ENCODE measurements around the gene USP20.

Gene USP20

DNA sequence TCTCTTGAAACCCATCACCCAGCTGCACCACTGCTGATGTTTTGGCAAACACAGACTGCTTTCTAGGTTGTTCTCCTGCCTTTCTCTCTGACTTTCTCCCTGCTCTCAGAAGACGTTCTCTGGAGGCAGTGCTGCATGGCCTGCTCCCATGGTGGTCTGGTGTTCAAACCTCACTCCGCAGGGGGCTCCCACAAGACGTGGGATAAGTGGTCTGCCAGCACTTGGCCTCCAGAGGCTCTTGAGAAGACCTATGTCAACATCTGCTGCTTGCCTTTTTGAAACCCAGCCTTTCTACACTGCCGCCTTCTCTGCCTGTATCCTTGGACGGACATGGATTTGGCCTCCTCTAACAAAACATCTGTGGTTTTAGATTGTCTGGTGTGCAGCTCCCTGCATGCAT lies 16.6 kb downstream of the USP20 start:
- in situ Hi-C loops (cut with MboI; ENCODE audit: low sequenced_read_pairs) = loop anchor here (25.0 kb wide), 1 partner anchor 385 kb away; no protein-coding TSS in a partner anchor

DNA sequence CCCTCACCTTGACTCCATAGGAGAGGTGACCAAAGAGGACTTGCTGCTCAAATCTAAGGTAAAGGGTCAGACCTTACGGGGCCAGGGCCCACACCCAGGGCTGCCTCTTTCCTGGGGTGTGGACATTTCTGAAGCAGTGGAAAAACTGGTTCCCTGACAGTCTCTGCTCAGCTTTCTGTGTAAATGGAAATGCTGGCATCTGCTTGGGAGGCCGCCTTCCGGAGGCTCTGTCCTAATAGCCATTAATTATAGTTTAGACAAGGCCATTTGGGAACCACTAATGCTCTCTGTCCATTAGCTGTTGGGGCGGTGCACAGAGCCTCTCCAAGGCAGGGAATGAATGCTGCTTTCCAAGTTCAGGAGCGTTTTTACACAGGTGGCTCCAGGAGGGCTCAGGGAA lies 17.3 kb downstream of the USP20 start:
- in situ Hi-C loops (cut with MboI; ENCODE audit: low sequenced_read_pairs) = loop anchor here (25.0 kb wide), 1 partner anchor 385 kb away; no protein-coding TSS in a partner anchor

DNA sequence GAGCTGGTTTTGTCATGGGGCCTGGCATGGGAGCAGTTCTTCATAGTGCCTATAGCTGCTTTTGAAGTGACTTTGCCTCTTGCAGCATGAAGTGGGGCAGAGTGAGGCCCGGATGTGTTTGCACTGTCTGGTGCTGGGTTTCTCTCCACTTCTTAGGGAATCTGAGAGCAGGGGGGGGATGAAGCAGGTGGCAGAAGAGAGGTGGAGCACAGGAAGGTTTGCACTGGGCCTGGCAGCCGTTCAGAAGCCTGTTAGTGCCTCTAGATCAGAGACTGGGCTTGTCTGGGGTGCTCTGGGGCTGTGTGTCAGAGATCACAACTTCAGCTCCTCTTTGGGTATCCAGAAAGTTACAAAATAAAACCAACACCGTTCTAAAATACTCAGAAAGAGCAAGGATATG lies 18.4 kb downstream of the USP20 start:
- in situ Hi-C loops (cut with MboI; ENCODE audit: low sequenced_read_pairs) = loop anchor here (25.0 kb wide), 1 partner anchor 384 kb away; no protein-coding TSS in a partner anchor

DNA sequence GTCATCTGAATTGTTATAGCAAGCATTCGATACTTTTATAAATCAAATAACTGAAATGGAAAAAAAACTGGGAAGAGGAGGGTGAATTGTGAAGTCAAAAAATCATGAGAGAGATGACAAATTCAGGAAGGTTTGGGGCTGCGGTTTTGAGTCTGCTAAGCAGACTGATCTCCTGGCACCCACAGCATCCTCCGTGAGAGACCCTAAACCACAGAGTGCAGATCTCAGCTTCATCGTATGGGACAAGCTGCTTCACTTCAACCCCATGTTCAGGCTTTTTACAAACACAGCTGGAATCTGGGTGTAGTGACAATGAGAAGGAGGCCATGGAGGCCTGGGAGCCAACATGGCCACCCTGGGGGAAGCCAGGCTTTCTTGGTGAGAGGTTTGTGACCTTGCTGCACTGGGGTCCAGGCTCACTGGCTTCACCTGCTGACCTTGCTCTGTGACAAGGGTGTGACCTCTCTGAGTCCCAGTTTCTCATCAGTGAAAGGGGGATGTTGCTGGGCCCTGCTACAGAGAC lies 19.4 kb downstream of the USP20 start:
- in situ Hi-C loops (cut with MboI; ENCODE audit: low sequenced_read_pairs) = loop anchor here (25.0 kb wide), 1 partner anchor 383 kb away; no protein-coding TSS in a partner anchor

DNA sequence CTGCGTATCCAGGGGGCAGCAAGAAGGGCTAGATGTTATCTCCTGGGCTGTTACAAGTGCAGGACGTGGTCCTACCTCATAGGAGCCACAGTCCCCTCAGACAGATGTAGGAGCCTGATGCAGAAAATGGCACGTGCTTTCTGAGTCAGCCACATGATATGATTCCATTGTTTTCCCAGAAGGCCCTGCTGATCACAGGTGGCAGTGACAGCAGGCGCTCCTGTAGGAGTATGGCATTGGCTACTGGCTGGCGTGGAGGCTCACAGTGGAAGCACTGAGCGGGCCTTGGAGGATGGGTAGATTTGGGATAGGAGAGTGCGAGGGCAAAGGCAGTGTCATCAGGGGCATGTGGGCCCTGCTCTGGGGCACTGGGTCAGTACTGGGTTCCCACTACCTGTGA lies 21.9 kb downstream of the USP20 start:
- in situ Hi-C loops (cut with MboI; ENCODE audit: low sequenced_read_pairs) = loop anchor here (25.0 kb wide), 1 partner anchor 380 kb away; no protein-coding TSS in a partner anchor

DNA sequence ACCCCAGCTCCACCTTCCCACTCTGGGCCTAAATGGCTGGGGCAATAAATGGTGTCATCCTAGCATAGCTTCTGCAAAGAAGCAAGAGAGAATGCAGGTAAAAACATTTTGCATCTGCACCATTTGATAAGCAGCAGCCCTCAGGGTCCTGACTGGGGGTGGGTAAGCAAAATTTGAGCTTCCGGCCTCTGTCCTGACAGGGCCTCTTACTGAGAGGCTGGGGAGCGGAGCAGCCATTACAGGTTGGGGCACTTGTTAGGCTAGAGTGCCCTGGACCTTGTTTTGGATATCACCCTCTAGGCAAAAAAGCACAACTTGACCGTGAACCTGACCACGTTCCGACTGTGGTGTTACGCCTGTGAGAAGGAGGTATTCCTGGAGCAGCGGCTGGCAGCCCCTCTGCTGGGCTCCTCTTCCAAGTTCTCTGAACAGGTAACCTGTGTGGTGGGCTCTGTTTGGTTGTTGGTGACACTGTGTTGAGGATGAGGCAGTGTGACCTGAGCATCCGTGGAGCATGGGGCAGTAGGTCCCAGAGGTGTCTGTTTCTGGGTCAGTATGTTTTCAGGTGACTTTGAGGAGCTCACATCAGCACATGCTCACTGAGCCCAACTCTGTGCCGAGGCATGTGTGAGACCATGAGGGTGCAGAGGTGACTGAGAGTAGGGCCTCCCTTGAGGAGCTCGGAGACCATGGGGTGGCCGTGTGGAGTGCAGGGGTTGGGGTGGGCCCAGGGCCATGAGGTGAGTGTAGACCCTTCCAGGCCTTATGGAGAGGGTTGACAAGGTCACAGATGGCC lies 23.1 kb downstream of the USP20 start:
- in situ Hi-C loops (cut with MboI; ENCODE audit: low sequenced_read_pairs) = loop anchor here (25.0 kb wide), 1 partner anchor 379 kb away; no protein-coding TSS in a partner anchor

DNA sequence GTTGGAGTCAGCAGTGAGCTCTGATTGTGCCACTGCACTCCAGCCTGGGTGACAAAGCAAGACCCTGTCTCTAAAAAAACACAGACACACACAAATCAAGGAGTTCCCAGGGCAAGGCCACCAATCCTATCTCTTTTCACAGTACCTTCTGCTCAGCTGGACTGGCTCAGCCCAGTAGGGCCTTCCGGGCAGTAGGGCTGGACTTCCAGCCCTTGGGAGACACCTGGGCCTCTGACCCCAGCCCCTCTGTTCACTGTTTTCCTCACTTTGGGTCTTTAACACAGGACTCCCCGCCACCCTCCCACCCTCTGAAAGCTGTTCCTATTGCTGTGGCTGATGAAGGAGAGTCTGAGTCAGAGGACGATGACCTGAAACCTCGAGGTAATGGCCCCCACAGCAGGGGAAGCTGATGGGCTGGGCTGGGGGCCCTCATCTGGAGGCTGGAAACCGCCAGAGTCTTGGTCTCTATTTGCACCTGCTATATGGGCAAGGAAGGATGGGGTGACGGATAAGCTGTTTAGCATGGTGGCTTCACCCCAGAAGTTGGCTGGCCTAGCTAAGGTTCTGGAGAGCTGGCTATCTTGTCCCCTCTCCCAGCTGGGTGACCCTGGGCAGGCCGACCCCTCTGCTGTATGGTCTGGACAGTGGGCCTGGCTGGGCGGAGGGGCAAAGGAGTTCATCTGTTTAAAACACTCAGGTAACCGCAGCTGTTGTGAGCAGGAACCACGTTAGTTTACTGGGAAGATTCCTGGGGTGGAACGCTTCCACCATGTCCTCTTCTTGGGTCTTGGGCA lies 25.6 kb downstream of the USP20 start:
- in situ Hi-C loops (cut with MboI; ENCODE audit: low sequenced_read_pairs) = loop anchor here (25.0 kb wide), 1 partner anchor 376 kb away; no protein-coding TSS in a partner anchor

DNA sequence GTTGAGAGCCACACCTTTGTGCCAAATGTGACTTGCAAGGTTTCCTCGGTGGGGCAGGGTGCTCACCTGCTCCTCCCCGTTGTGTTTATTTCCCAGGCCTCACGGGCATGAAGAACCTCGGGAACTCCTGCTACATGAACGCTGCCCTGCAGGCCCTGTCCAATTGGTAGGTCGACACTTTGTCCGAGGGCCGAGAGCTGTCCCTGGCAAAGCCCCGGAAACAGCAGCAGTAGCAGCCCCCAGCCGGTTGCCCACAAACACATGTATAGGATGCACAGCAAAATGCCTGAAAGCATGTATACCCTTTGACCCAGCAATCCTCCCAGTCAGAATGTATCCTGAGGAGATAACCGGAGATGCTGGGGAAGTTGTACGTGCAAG lies 26.2 kb downstream of the USP20 start:
- in situ Hi-C loops (cut with MboI; ENCODE audit: low sequenced_read_pairs) = loop anchor here (25.0 kb wide), 1 partner anchor 376 kb away; no protein-coding TSS in a partner anchor

DNA sequence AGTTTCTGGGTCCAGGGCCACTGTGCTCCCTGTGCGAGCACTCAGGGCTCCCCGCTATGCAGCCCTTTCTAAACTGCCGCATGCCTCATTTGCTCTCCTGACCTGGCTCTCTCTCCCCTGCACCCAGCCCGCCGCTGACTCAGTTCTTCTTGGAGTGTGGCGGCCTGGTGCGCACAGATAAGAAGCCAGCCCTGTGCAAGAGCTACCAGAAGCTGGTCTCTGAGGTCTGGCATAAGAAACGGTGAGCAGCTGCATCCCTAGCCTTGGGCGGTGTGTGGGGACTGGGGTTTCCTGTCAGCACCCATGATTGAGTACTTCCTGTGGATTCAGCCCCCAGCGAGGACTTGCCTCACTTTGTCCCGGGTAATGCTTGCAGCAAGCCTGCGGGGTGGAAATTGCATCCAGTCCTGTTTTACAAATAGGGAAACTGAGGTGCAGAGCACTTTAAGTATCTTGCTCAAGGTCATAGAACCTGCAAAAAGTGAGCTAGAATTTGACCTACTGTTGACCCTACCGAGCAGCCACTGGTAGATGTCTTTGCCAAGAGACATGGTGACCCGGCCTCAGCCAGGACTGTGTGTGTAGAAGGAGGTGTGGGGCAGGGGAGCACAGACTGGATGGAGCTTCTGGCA lies 27.9 kb downstream of the USP20 start:
- in situ Hi-C loops (cut with MboI; ENCODE audit: low sequenced_read_pairs) = loop anchor here (25.0 kb wide), 1 partner anchor 374 kb away; no protein-coding TSS in a partner anchor

DNA sequence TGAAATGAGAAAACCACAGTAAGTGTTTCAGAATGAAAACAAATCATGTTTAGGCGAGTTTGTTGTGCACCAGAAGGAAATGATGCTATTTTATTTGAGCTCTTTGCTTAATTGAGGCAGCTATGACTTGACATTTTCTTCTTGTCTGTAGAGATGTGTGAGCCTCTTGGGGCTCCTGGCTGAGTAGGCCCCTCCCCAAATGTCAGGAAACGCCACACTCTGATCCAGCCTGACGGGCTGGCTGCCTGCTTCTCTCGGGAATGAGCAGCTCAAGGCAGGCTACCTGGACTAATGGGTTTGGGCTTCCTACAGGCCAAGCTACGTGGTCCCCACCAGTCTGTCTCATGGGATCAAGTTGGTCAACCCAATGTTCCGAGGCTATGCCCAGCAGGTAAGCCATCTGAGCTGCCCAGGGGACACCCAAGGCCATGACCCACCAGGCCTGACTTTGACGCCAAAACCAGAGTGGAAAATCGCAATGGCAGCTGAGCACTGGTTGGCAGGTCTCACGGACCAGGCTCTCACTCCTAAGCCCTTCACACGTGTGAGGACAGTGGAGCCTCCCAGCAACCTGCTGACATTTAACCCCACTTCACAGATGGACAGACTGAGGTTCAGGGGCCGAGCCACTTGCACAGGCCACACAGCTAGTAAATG lies 29.9 kb downstream of the USP20 start:
- in situ Hi-C loops (cut with MboI; ENCODE audit: low sequenced_read_pairs) = loop anchor here (25.0 kb wide), 1 partner anchor 372 kb away; no protein-coding TSS in a partner anchor

DNA sequence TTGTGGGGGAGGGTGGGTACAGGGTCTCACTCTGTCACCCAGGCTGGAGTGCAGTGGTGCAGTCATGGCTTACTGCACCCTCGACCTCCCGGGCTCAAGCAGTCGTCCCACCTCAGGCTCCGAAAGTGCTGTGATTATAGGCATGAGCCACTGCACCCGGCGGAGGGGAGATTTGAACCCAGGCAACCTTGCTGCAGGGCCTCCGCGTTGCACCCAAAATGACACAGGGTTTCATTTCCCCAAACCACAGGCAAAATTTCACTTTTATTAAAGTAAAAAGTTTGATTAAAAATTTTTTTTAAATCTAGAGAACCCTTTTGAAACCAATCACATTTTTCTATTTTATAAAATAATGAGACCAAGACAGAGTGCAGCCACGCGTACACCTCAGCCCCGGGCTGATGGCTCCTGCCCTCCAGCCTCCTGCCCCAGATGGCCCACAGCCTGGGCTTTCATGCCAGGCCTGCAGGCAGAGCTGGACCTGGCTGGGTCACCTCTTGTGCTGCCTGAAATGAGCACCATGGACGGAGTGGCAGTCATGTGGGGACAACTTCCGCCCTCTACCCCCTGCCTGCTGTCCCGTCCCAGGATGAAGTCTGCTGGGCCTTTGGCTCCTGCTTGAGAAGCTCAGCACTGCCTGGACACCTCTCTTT lies 30.5 kb downstream of the USP20 start:
- in situ Hi-C loops (cut with MboI; ENCODE audit: low sequenced_read_pairs) = loop anchor here (25.0 kb wide), 1 partner anchor 372 kb away; no protein-coding TSS in a partner anchor

DNA sequence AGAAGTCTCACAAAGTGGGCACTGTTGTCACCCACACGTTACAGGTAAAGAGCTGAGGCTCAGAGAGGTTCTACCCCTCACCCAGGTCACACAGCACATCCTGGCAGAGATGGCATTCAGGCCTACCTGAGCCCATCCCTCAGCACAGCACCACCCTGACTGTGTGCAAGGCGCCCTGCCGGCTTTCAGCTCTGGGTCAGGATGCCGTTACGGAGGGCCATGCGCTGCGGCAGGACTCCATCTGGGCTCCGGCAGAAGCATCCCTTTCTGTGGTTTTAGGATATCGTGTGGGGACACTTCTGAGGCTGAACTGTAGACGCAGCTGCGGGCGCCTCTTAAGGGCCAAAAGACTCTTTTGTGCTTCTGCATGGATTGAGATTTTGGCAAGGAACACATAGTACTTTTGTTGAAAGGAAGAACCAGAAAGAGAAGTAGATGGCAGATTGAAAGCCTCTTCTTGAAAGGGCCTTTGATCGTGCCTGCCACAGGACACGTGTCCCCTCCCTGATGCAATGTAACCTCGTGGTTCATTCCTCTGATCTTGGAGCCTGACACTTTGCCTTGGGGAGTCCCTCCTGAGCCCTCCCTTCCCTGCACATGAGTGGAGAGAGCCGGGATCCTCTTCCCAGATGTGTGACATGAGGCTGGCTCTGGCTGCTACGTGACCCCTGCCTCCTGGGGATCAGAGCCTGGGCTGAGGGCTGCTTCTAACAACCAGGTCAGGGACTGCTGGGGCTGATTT lies 31.3 kb downstream of the USP20 start:
- in situ Hi-C loops (cut with MboI; ENCODE audit: low sequenced_read_pairs) = loop anchor here (25.0 kb wide), 1 partner anchor 371 kb away; no protein-coding TSS in a partner anchor

DNA sequence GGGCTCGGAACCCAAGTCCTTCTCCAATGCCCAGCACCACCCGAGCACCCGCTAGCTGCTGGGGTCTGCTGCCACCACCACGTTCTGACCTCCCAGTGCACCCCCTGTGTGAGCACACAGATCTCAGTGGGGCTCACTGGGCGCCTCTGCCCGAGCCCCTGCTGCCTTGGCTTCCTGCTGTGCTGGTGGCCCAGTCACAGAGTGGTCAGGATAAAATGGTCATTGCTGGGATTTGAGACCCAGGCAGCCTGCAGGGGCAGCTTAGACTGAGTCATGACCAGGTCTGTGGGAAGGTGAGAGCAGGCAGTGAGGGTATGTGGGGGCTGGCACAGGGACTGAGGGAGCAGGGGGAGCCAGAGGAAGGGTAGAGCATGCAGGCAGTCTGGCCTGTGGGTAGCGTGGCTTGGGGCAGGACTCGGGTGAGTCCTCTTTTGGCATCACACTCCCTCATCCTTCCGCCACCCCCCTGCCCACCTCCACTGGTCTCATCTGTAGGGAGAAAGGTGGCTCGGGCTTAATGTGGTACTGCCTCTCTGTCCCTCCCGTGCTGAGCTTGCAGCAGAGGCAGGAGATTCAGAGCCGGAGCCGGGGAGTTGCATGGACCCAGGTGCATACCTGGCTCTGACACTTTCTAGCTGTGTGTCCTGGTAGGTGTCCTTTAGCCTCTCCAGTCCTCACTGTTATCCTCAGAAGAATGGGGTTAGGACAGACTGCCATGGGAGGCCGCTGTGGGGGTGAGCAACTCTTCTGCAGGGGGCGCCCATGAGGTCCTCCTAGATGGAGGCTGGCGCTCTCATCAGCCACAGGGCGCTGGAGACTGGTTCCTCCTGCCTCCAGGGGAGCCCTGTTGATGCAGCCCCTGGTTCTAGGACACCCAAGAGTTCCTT lies 32.1 kb downstream of the USP20 start:
- in situ Hi-C loops (cut with MboI; ENCODE audit: low sequenced_read_pairs) = loop anchor here (25.0 kb wide), 1 partner anchor 370 kb away; no protein-coding TSS in a partner anchor

DNA sequence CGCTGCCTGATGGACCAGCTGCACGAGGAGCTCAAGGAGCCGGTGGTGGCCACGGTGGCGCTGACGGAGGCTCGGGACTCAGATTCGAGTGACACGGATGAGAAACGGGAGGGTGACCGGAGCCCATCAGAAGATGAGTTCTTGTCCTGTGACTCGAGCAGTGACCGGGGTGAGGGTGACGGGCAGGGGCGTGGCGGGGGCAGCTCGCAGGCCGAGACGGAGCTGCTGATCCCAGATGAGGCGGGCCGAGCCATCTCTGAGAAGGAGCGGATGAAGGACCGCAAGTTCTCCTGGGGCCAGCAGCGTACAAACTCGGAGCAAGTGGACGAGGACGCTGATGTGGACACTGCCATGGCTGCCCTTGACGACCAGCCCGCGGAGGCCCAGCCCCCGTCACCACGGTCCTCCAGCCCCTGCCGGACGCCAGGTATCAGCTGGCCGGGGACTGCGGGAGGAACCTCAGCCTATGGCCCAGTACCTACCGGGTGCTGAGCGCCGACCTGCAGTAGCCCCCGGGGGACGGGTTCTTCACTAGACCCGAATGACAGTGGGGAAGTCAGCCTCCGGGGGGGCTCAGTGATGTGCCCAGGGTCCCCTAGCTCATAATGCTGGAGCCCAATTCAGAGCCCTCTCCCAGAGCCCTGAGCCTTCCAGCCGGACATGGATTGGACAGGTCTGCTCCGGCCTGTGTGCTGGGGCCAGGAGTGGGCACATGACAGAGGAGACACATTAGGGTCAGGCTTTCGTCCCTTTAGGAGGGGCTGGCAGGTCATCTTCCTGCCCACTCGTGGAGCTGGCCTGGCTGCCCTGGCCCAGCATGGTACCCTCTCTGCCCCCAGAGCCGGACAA lies 33.0 kb downstream of the USP20 start:
- in situ Hi-C loops (cut with MboI; ENCODE audit: low sequenced_read_pairs) = loop anchor here (25.0 kb wide), 1 partner anchor 369 kb away; no protein-coding TSS in a partner anchor

DNA sequence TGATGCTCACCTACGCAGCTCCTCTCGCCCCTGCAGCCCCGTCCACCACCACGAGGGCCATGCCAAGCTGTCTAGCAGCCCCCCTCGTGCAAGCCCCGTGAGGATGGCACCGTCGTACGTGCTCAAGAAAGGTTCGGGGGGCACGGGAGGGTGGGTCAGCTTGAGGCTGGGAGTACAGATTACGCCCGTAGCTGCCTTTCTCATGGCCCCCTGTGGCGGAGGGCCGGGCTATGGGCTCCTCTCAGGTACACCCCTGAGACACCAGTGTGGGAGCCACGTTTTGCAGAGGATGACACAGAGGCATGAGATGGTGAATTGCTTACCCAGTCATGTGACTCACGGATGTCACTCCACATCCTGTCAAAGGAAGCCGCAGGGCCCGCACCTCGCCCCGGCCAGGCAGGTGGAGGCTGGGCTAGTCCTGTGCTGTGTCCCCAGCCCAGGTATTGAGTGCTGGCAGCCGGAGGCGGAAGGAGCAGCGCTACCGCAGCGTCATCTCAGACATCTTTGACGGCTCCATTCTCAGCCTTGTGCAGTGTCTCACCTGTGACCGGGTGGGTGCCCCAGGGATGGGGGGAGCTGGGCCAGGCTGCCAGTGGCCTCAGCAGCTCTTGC lies 33.7 kb downstream of the USP20 start:
- in situ Hi-C loops (cut with MboI; ENCODE audit: low sequenced_read_pairs) = loop anchor here (25.0 kb wide), 1 partner anchor 368 kb away; no protein-coding TSS in a partner anchor
